ENCODE measurements around the gene SHANK3. TPM values are rescaled to one million over a fixed set of nuclear protein-coding genes. Genes with fewer than 3 reads are reported as not detected.

The SHANK3 gene
- polyA plus RNA-seq, 1 of the 3 experiments (the other 2 are of a cell fraction) = 1.5 TPM

- WGBS (ENCODE audit: low lambda C conversion rate) = 77% methylated on average over 8 of the region's 22 CpGs
- H3K36me3 ChIP-seq (replicated peaks in 1 of 2; ENCODE audit: control insufficient read depth in 1 of 2, insufficient read depth in 2 of 2, low read length in 1 of 2) = no peaks in the 10 kb centered on the region
- H3K27me3 ChIP-seq (ENCODE audit: insufficient read depth) = no peaks in the 10 kb centered on the region
- no peaks in the 10 kb centered on the region for H3K79me2 ChIP-seq (ENCODE audit: insufficient read depth)
- no peak overlapping the region for H3K27ac ChIP-seq (ENCODE audit: low read depth in 2 of 2, low read length in 1 of 2)
- ChIA-PET POLR2A (no interaction called here), CTCF (no interaction called here)
- H3K9me2 ChIP-seq = no peaks in the 10 kb centered on the region
- no peak overlapping the region for H3K9ac ChIP-seq
- no peaks in the 10 kb centered on the region for H3K4me1 ChIP-seq (ENCODE audit: control insufficient read depth in 1 of 2, insufficient read depth in 2 of 2, low read depth in 1 of 2, low read length in 1 of 2)
- H4K20me1 ChIP-seq (ENCODE audit: insufficient read depth) = no peaks in the 10 kb centered on the region
- H3F3A ChIP-seq (replicated peaks; ENCODE audit: insufficient read depth) = no peaks in the 10 kb centered on the region
- no peak overlapping the region for H3K4me2 ChIP-seq
- no peak overlapping the region for H2AFZ ChIP-seq (ENCODE audit: low read depth)
- H3K4me3 ChIP-seq (ENCODE audit: low read depth in 2 of 2, low read length in 1 of 2) = no peak overlapping the region
- DNase-seq = no peak
- TF ChIP-seq USF1 (IDR thresholded peaks at IDR 0.05; ENCODE audit: borderline replicate concordance, low read depth) = no peak
- no peak for TF ChIP-seq RFX5 (IDR thresholded peaks at IDR 0.05; ENCODE audit: low read length)
- no peak for TF ChIP-seq MXI1 (IDR thresholded peaks at IDR 0.05; ENCODE audit: low read depth, low read length)
- TF ChIP-seq TAF1 (IDR thresholded peaks at IDR 0.05; ENCODE audit: borderline replicate concordance, low read depth, low read length) = no peak
- no peak for TF ChIP-seq TCF12 (IDR thresholded peaks at IDR 0.05)
- no peak for TF ChIP-seq REST (IDR thresholded peaks at IDR 0.05; ENCODE audit: low read depth, low read length)
- TF ChIP-seq SIN3A (IDR thresholded peaks at IDR 0.05; ENCODE audit: borderline replicate concordance, low read depth, low read length) = no peak
- no peak for TF ChIP-seq EZH2phosphoT487 (IDR thresholded peaks at IDR 0.05; ENCODE audit: borderline replicate concordance, low read depth)
- no peak for TF ChIP-seq GABPA (IDR thresholded peaks at IDR 0.05; ENCODE audit: low read depth)
- no peak for TF ChIP-seq CHD2 (IDR thresholded peaks at IDR 0.05; ENCODE audit: low read length, partially characterized antibody)
- no peak for TF ChIP-seq JUND (IDR thresholded peaks at IDR 0.05)
- no peak for TF ChIP-seq NRF1 (IDR thresholded peaks at IDR 0.05; ENCODE audit: low read depth, low read length)
- no peak for TF ChIP-seq USF2 (IDR thresholded peaks at IDR 0.05; ENCODE audit: borderline replicate concordance, low read depth, low read length)
- TF ChIP-seq SMC3 (IDR thresholded peaks at IDR 0.05; ENCODE audit: low read depth, low read length) = no peak
- TF ChIP-seq FOXM1 (IDR thresholded peaks at IDR 0.05; ENCODE audit: low read depth) = no peak
- no peaks in the 10 kb centered on the region for H3K9me3 ChIP-seq
Measured at GRCh38 chr22:50714631-50715179, 42.1 kb downstream of the SHANK3 start.
